MM.1S (cell line): ENCODE measurements around the gene PARP12.

Experiments used
- EZH2phosphoT487 ChIP-seq: fragments of 300-600 bp; sonication (generic); IDR thresholded peaks from 2 replicates; pipeline ENCODE4 v1.6.1; 2018; ENCODE audit warnings: antibody characterized with exemption, low read length
- TF ChIP-seq, protein P1 (sequence below): fragments of 300-600 bp; sonication (generic); IDR thresholded peaks from 2 replicates; pipeline ENCODE4 v1.5.1; 2016; ENCODE audit warnings: antibody characterized with exemption, low read length, mixed read lengths

DNA sequence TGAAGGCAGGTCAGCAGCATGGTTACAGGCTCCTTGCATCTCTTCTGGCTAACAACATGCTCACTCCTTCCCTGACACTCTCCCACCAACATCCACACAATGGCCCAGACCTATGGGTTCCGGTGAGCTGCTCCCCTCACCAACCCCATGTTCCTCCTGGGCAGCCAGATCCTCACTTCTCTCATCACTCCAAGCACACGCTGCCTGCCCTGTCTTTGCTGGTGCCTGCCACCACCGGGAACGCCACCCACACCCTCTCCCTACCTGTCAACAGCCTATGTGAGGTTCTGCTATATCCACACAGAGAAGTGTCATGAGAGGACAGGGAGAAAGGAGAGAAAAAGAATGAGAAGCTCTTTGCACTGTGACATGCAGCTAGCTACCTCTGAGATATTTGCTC lies 14.6 kb downstream of the PARP12 start:
- TF ChIP-seq, protein P1, sequence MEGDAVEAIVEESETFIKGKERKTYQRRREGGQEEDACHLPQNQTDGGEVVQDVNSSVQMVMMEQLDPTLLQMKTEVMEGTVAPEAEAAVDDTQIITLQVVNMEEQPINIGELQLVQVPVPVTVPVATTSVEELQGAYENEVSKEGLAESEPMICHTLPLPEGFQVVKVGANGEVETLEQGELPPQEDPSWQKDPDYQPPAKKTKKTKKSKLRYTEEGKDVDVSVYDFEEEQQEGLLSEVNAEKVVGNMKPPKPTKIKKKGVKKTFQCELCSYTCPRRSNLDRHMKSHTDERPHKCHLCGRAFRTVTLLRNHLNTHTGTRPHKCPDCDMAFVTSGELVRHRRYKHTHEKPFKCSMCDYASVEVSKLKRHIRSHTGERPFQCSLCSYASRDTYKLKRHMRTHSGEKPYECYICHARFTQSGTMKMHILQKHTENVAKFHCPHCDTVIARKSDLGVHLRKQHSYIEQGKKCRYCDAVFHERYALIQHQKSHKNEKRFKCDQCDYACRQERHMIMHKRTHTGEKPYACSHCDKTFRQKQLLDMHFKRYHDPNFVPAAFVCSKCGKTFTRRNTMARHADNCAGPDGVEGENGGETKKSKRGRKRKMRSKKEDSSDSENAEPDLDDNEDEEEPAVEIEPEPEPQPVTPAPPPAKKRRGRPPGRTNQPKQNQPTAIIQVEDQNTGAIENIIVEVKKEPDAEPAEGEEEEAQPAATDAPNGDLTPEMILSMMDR: no peak
- no peak for TF ChIP-seq EZH2phosphoT487
